T-helper 2 cell (primary cell): ENCODE results near the gene ZBTB22.
"Not testable (repeated sequence)": the region's sequence is repeated elsewhere in the genome, so short reads cannot be mapped to it uniquely, and the experiment has no call there.

ENCODE experiments used
- DNase-seq, 5 experiments: peaks; one replicate each; pipeline versions ENCODE4 v3.0.0 to v3.0.0-alpha.2; 2012 to 2022

ZBTB22 gene

GRCh38 chr6:33278810-33279209 lies 38.7 kb downstream of the ZBTB22 start:
- DNase-seq, result no peak

- DNase-seq, result no peak
These were observed 39.2 kb downstream of the ZBTB22 start for GRCh38 chr6:33278392-33278741.

DNA sequence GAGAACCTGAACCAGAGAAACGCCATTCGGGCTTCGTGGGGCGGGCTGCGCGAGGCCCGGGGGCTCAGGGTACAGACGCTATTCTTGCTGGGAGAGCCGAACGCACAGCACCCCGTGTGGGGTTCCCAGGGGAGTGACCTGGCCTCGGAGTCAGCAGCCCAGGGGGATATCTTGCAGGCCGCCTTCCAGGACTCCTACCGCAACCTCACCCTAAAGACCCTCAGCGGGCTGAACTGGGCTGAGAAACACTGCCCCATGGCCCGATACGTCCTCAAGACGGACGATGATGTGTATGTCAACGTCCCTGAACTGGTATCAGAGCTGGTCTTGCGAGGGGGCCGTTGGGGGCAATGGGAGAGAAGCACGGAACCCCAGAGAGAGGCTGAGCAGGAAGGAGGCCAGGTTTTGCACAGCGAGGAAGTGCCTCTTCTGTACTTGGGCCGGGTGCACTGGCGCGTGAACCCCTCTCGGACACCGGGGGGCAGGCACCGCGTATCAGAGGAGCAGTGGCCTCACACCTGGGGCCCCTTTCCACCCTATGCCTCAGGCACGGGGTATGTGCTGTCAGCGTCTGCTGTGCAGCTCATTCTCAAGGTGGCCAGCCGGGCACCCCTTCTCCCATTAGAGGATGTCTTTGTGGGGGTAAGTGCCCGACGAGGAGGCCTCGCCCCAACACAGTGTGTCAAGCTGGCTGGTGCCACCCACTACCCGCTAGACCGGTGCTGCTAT lies 39.7 kb downstream of the ZBTB22 start:
- peak in 1 of 5 experiments; percentile 57 for DNase-seq

- peak; percentile 43 to 90 (median 63) for DNase-seq
These were observed 40.5 kb downstream of the ZBTB22 start, which contains the start of gene B3GALT4 for GRCh38 chr6:33276864-33277662. Gene B3GALT4 (plus strand): TSS chr6:33277123. CDS start chr6:33277420, 297 bp downstream.

DNA sequence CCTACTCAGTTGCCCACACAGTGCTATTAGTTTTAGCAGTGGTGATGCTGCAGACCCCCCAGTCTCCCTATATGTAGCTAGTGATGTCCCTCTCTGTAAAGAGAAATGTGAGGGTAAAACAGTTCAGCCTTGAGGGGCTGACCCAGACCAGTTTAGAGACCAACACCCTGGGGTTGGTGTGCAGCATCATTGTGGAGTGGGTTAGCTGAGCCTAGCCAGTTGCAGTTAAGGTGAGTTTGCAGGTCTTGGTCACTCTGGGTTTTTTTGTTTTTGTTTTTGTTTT lies 41.0 kb downstream of the ZBTB22 start:
- DNase-seq, result no peak

GRCh38 chr6:33275795-33276580 lies 41.6 kb downstream of the ZBTB22 start:
- not testable (repeated sequence) for DNase-seq

DNA sequence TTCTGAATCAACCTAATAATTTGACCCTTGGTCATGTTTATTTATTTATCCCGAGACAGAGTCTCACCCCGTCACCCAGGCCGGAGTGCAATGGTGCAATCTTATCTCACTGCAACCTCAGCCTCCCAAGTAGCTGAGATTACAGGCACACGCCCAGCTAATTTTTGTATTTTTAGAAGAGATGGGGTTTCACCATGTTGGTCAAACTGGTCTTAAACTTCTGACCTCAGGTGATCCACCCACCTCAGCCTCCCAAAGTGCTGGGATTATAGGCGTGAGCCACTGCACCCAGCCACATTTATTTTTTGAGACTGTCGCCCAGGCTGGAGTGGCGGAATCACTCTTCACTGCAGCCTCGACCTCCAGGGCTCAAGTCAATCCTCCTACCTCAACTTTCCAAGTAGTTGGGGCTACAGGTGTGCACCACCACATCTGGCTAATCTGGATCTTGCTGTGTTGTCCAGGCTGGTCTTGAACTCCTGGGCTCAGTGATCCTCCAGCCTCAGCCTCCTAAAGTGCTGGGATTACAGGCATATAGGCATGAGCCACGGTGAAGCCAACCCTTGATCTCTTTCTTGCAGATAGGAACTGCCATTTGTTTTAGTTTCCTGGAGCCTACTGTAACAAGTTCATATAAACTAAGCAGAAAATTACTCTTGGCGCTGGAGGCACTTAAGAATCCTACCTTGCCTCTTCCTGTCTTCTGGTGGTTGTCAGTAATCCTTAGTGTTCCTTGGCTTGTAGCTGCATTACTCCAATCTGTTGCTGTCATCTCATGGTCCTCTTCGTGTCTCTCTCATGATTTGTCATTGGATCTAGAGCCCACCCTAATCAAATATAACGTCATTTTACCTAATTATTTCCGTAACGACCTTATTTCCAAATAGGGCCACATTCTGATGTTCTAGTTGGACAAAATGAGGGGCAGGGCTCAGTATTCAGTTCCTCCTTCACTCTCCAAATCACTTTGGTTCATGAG lies 43.3 kb downstream of the ZBTB22 start:
- DNase-seq, result no peak

- no peak for DNase-seq
These were observed 44.2 kb downstream of the ZBTB22 start for GRCh38 chr6:33273129-33273923.

GRCh38 chr6:33272275-33273128 lies 45.0 kb downstream of the ZBTB22 start:
- no peak for DNase-seq

DNA sequence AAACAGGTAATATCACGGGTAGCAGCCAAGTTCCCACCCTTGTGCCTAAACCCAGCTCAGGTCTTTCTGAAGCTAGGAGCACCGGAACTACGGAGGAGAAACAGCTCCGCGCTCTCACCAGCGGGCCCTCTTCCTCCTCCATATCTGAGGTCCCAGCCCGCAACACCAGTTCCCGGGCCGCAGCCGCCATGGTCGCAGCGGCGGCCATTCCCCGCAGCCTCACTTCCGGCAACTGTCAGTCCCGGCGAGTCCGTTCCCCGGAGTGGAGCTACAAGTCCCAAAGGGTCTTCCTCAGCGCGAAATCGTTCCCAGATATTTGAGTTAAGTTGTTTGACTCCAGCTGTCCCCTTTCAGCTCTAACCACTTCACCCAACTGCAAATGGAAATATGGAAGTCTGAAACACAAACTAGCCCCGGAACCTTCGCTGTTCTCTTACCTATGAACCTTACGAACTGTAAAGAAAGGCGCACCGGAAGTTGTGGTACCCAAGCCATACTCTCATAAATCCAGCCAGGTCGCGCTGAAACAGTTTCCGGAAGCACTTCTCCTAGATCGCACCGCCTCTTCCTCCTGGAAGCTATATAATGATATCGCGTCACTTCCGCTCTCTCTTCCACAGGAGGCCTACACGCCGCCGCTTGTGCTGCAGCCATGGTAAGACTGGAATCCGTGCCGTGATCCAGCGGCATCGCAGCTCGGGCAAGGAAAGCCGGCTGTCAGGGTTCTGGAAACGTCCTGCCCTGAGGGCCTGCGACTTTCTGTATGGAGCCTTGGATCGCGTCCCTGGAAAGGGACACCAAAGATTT lies 45.9 kb downstream of the ZBTB22 start, which contains the start of the genes RPS18 and VPS52:
Gene RPS18 (plus strand): TSS at position 608 of the 807 bp plus-strand sequence. CDS start 45 bp downstream, at position 653.
Gene VPS52 (minus strand): TSS at position 409 of the 807 bp plus-strand sequence. CDS start 201 bp downstream, at position 208.
- DNase-seq, result peak; percentile 69 to 99 (median 89)

DNA sequence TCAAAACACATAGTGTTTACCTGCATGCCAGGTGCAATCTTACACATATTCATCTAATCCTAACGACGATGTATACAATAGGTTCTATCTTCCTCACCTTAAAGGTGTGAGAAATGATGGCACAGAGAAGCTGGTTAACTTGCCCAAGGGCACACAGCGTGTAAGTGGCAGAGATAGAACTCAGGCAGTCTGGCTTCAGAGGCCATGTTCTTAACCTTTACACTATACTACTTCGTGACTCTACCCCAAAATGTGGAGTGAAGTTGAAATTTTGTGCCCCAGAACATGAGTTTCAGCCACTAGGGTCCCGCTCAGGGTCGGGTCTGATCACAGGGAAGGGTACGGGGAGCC lies 46.5 kb downstream of the ZBTB22 start:
- no peak for DNase-seq
